A673 (cell line): Measurements from ENCODE around the gene ANKRD16. TPM values are rescaled to one million over a fixed set of nuclear protein-coding genes. Genes with fewer than 3 reads are reported as not detected.

Source experiments
- BruUV-seq: library from RNA; stranded (reverse); fragments of 400-500 nt; replicated peaks from 2 replicates; lab custom pipeline; 2021; lab: Mats Ljungman, UMichigan
- CTCF ChIA-PET: fragments of 300-600 bp; sonication (Branson Sonifier 250); formaldehyde crosslinking; loops from one replicate; lab custom pipeline; 2022; ENCODE audit warnings: antibody characterized with exemption; lab: Charles Lee
- POLR2A ChIA-PET: fragments of 300-600 bp; sonication (Branson Sonifier 250); formaldehyde crosslinking; loops from one replicate; lab custom pipeline; 2022; ENCODE audit warnings: antibody characterized with exemption; ENCODE audit not compliant: low non-redundant PET; lab: Charles Lee
- DNase-seq: peaks from one replicate; pipeline ENCODE4 v3.0.0-alpha.2; 2015; ENCODE audit warnings: low spot score
- H3K27ac ChIP-seq: fragments of 200-600 bp; sonication (generic); 2 replicates; pipeline ENCODE4 v1.5.1; 2016; ENCODE audit warnings: mixed run types, low read depth, mild to moderate bottlenecking, mixed read lengths, antibody characterized with exemption, low read length; ENCODE audit not compliant: poor library complexity, severe bottlenecking
- H3K27me3 ChIP-seq: fragments of 200-600 bp; sonication (generic); replicated peaks from 2 replicates; pipeline ENCODE4 v1.6.1; 2017; ENCODE audit warnings: mixed run types, low read depth, mild to moderate bottlenecking, mixed read lengths, antibody characterized with exemption, low read length; ENCODE audit not compliant: insufficient read depth, poor library complexity
- H3K36me3 ChIP-seq: fragments of 200-600 bp; sonication (generic); 2 replicates; pipeline ENCODE4 v1.6.1; 2016; ENCODE audit warnings: mixed run types, mild to moderate bottlenecking, mixed read lengths, antibody characterized with exemption, low read length; ENCODE audit not compliant: insufficient read depth, poor library complexity, severe bottlenecking
- H3K4me1 ChIP-seq: fragments of 200-600 bp; sonication (generic); 2 replicates; pipeline ENCODE4 v1.6.1; 2017; ENCODE audit warnings: mixed run types, mild to moderate bottlenecking, mixed read lengths, antibody characterized with exemption, low read length; ENCODE audit not compliant: insufficient read depth, poor library complexity, severe bottlenecking
- H3K4me3 ChIP-seq: fragments of 200-600 bp; sonication (generic); 2 replicates; pipeline ENCODE4 v1.5.1; 2016; ENCODE audit warnings: low read depth, mixed run types, mild to moderate bottlenecking, mixed read lengths, low read length; ENCODE audit not compliant: poor library complexity, severe bottlenecking
- H3K9me3 ChIP-seq: fragments of 200-600 bp; sonication (generic); 2 replicates; pipeline ENCODE4 v1.6.1; 2016; ENCODE audit warnings: mixed run types, low read depth, mild to moderate bottlenecking, mixed read lengths, antibody characterized with exemption, low read length; ENCODE audit not compliant: poor library complexity, severe bottlenecking
- CTCF ChIP-seq: fragments of 300-800, 200-600 bp; sonication (generic); conservative IDR thresholded peaks from 2 replicates; pipeline ENCODE4 v1.5.1; 2017; ENCODE audit warnings: low read depth, mild to moderate bottlenecking, antibody characterized with exemption, low read length, moderate library complexity, mixed read lengths
- EZH2 ChIP-seq: fragments of 200-600 bp; sonication (generic); IDR thresholded peaks from 2 replicates; pipeline ENCODE4 v1.6.1; 2017; ENCODE audit warnings: borderline replicate concordance, low read depth, mild to moderate bottlenecking, mixed read lengths, antibody characterized with exemption, low read length; ENCODE audit not compliant: poor library complexity, severe bottlenecking
- intact Hi-C: fragments of 100-400 bp; cut with micrococcal nuclease; formaldehyde crosslinking; loops from one replicate; pipeline ENCODE4 v1.10.0; 2022; ENCODE audit not compliant: unreplicated experiment
- total RNA-seq: library from RNA; stranded (reverse); gene quantifications from 2 replicates; pipeline ENCODE4 v1.2.3, GENCODE V29; 2021

ANKRD16 gene
- total RNA-seq, 1 experiment from 2014 or later, result 16.2 TPM

- peak; percentile 45 for DNase-seq
Measured at GRCh38 chr10:5814110-5815107, 75.3 kb downstream of the ANKRD16 start.

GRCh38 chr10:5813341-5814109 is 76.2 kb downstream of the ANKRD16 start, which contains the start of gene GDI2:
Gene GDI2, minus strand, starts transcription at chr10:5813434. Its CDS starts 176 bp downstream, at chr10:5813258.
- no peaks in the 10 kb centered on the region for H3K9me3 ChIP-seq
- POLR2A ChIA-PET, result interaction anchor here (0.6 kb wide), 1 partner anchor 907 kb away, joined by 3 read pairs; no protein-coding TSS in a partner anchor
- H3K27ac ChIP-seq, result peak within 1 kb of the TSS; percentile 98
- intact Hi-C loops, result no loop called here
- DNase-seq, result peak; percentile 98
- CTCF ChIA-PET, result interaction anchor here (0.8 kb wide), 1 partner anchor 75 kb away, joined by 3 read pairs; no protein-coding TSS in a partner anchor
- peaks cover 27% of the 10 kb centered on the region for H3K4me1 ChIP-seq
- H3K36me3 ChIP-seq, result peaks cover 3% of the 10 kb centered on the region
- TF ChIP-seq EZH2 (no peak), CTCF (no peak)
- peak within 1 kb of the TSS; percentile 97 for H3K4me3 ChIP-seq
- H3K27me3 ChIP-seq, result no peaks in the 10 kb centered on the region
- BruUV-seq, result no TSS peak

More at GRCh38 chr10:5814110-5815107, 75.3 kb downstream of the ANKRD16 start:
- Histone ChIP-seq H3K9me3 (no peaks in the 10 kb centered on the region), H3K27ac (peak overlapping the region; percentile 98), H3K4me1 (peaks cover 24% of the 10 kb centered on the region), H3K36me3 (no peaks in the 10 kb centered on the region), H3K4me3 (peak overlapping the region; percentile 97), H3K27me3 (no peaks in the 10 kb centered on the region)
- intact Hi-C loops, result no loop called here
- TF ChIP-seq EZH2 (no peak), CTCF (no peak)
- ChIA-PET CTCF (interaction anchor here (0.8 kb wide), 1 partner anchor 74 kb away, joined by 3 read pairs; no protein-coding TSS in a partner anchor), POLR2A (interaction anchor here (0.6 kb wide), 2 partner anchors 74 to 907 kb away, joined by 3 read pairs; no protein-coding TSS in a partner anchor)
- BruUV-seq, result TSS peak; percentile 75

GRCh38 chr10:5813091-5813340 is 76.7 kb downstream of the ANKRD16 start:
- Histone ChIP-seq H3K9me3 (no peaks in the 10 kb centered on the region), H3K4me1 (peaks cover 27% of the 10 kb centered on the region), H3K27me3 (no peaks in the 10 kb centered on the region), H3K27ac (peak overlapping the region; percentile 98), H3K36me3 (peaks cover 8% of the 10 kb centered on the region), H3K4me3 (peak overlapping the region; percentile 97)
- CTCF ChIA-PET, result no interaction called here
- BruUV-seq, result no TSS peak
- intact Hi-C loops, result no loop called here
- DNase-seq, result no peak
- TF ChIP-seq EZH2 (no peak), CTCF (no peak)
- POLR2A ChIA-PET, result no interaction called here
